Rectal smooth muscle tissue (tissue), 1 donor: ENCODE results near the gene BLOC1S3.

Experiments used
- H3K27ac ChIP-seq: one replicate; pipeline ENCODE4 v1.7.0; 2013; ENCODE audit warnings: low read depth, low read length, inconsistent platforms
- H3K27me3 ChIP-seq: one replicate; pipeline ENCODE4 v1.7.0; 2013; ENCODE audit warnings: low read length; ENCODE audit not compliant: control insufficient read depth, insufficient read depth
- H3K36me3 ChIP-seq: one replicate; pipeline ENCODE4 v1.7.0; 2013; ENCODE audit warnings: low read length; ENCODE audit not compliant: control insufficient read depth, insufficient read depth
- H3K4me1 ChIP-seq: one replicate; pipeline ENCODE4 v1.7.0; 2013; ENCODE audit warnings: low read length; ENCODE audit not compliant: control insufficient read depth, insufficient read depth
- H3K4me3 ChIP-seq: one replicate; pipeline ENCODE4 v1.7.0; 2013; ENCODE audit warnings: low read length
- H3K9ac ChIP-seq: one replicate; pipeline ENCODE4 v1.7.0; 2013; ENCODE audit warnings: low read length

Gene BLOC1S3

DNA sequence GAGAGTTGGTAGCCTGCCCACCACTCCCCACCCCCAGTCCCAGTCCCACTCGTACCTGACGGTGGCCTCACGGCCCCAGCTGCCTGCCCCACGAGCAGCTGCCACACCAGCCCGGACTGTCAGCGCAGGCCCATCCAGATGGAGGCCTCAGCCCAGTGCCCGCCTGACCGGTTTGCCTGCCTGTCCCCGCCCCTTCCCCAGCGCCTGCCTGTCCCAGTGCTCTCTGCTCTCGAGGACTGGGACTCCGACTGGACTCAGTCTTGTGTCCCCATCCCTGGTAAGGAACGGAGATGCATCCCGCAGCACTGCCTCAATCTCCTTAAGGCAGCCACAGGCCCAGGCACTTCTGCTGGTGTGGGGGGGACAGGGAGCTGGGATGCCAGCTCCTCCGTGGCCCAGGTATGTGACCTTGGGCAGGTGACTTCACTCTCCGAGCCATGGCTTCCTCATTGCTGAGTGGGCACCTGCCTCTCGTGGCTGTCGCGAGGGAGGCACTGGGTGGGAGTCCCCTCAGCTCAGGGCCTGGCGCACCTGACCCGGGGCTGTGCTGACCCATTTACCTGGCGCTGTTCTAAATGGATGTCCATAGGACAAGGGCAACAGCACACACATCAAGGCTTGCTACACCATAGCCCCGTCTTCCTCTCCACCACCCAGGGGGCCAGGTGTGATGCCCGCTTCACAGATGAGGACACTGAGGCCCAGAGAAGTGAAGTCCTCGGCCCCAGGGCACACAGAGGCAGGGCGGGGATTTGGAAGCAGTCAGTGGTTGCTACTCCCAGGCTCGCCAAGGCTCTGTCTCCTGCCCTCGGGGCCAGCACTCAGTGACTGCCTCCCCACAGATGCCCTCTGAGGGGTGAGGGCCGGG is 17.5 kb upstream of the BLOC1S3 start, which contains the start of gene NKPD1:
NKPD1 (minus strand) TSS at position 113 of the 868 bp plus-strand sequence. CDS start 832 bp downstream, outside the sequence.
- Histone ChIP-seq H3K27me3 (peaks cover 16% of the 10 kb centered on the region), H3K36me3 (no peaks in the 10 kb centered on the region), H3K9ac (no peak within 1 kb of the TSS), H3K4me1 (no peaks in the 10 kb centered on the region), H3K27ac (no peak within 1 kb of the TSS), H3K4me3 (no peak within 1 kb of the TSS)

DNA sequence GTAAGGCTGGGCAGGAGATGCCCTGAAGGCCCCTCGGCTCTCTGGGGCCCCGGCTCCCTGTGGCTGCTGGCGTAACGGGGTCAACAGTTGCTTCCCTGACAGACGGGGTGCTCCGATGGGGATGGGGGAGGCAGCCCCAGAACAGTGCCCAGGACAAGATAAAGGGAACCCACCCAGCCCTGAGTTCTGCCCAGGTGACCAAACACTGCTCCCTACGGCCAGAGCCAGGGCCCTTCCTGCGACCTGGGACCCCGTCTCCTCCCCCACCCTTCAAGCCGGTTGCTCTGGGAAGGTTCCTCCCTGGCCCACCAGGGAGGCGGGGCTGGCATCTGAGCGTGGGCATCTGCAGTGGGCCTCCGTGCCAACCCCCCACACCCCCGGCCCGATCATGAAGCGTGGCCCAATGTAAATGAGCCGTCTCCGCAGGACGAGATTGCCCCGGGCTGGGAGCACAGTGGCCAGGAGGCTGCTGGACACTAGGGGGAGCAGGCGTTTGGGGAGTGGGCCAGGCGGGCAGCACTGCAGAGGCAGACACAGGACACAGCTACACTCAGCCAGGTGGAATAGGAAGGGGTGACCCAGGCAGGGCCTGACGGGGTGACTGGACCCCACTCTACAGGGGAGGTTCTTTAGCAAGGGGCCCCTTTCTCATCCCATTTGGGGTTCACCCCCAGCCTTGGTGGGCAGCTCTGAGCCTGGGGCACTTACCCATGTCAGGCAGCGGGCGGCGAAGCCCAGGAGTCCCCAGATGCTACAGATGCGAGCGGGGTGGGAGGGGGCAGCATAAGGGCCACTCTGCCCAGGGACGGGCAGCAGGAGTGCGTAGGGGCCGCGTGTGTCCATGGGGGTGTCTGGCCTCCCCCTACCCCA is 16.6 kb upstream of the BLOC1S3 start:
- Histone ChIP-seq H3K4me3 (no peak overlapping the region), H3K27ac (no peak overlapping the region), H3K27me3 (peaks cover 16% of the 10 kb centered on the region)

DNA sequence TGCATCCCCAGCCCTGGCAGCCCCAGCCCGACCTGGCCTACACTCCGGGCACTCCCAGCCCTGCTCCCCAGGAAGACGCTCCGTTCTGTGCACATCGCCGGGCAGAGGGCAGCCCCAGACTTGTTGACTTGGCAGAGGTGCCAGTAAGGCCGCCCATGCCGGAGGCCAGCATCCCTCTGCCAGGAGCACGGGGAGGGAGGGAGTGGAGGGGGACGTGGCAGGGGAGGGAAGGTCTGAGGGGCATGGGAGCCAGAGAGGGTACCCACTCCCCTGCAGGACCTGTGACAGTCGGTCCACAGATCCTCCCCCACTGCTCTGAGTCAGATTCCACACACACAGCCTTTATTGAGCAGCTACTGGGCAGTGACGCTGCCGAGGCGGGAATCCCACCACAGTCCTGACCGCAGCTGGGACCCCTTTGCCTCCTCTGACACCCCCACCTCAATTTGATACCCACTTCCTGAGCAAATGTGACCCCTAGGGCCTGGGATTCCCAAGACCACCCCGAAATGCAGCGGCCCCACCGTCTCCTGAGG is 15.9 kb upstream of the BLOC1S3 start:
- Histone ChIP-seq H3K9ac (no peak overlapping the region), H3K27ac (no peak overlapping the region), H3K36me3 (no peaks in the 10 kb centered on the region), H3K27me3 (peaks cover 16% of the 10 kb centered on the region), H3K4me3 (no peak overlapping the region), H3K4me1 (no peaks in the 10 kb centered on the region)

More for the DNA sequence above, 16.6 kb upstream of the BLOC1S3 start:
- Histone ChIP-seq H3K36me3 (no peaks in the 10 kb centered on the region), H3K4me1 (no peaks in the 10 kb centered on the region), H3K9ac (no peak overlapping the region)

DNA sequence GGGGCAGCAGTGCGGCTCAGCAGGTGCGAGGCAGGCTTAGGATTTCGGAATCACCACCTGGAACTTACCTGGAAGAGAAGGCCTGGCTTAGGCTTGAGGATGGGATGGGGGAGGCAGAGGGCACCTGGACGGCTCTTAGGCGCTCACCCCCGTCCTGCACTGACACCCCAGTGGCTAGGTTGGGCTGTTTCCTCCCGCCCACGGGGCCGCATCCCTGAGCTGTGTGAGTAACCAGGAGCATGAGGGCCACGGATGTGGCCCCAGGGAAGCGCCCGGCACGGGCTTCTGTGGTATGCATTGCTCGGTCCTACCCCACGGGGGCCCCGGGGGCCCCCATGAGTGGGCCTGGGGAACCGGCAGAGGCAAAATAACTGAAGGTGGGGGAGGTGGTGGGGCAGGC is 15.4 kb upstream of the BLOC1S3 start:
- Histone ChIP-seq H3K9ac (no peak overlapping the region), H3K4me3 (no peak overlapping the region), H3K4me1 (no peaks in the 10 kb centered on the region), H3K36me3 (no peaks in the 10 kb centered on the region), H3K27ac (no peak overlapping the region), H3K27me3 (peaks cover 13% of the 10 kb centered on the region)

DNA sequence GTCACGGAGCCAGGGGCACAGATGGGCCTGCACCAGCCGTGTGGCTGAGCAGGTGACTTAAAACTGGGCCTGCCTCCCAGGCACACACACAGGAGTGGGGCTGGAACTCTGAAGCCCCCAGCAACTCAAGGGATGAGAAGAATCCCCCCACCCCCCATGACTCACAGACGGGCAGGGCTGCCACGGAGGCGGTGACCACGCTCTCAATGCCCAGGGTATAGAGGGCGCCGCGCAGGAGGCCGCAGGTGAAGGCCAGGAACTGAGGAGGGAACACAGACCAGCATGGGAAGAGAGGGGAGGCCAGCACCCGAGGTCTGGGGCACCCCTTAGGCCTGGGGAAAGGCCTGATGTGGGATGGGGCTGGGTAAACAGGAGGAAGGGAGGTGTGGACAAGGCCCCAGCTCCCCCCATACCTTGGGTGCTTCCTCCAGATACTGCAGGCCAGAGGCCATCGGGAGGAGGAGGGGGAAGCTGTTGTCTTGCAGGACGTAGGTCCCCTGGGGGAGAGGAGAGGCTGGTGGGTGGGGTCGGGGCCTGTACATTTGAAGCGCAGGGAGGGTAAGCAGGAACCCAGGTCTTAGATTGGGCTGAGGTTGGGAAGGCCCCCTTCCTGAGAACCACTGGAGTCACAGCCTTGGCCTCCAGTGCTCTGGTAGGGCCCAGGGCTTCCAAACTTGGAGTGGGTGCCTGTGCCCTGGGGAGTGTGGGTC is 14.7 kb upstream of the BLOC1S3 start:
- no peak overlapping the region for H3K27ac ChIP-seq
- peaks cover 11% of the 10 kb centered on the region for H3K27me3 ChIP-seq
- no peaks in the 10 kb centered on the region for H3K4me1 ChIP-seq
- H3K9ac ChIP-seq = no peak overlapping the region
- no peaks in the 10 kb centered on the region for H3K36me3 ChIP-seq
- H3K4me3 ChIP-seq = no peak overlapping the region

DNA sequence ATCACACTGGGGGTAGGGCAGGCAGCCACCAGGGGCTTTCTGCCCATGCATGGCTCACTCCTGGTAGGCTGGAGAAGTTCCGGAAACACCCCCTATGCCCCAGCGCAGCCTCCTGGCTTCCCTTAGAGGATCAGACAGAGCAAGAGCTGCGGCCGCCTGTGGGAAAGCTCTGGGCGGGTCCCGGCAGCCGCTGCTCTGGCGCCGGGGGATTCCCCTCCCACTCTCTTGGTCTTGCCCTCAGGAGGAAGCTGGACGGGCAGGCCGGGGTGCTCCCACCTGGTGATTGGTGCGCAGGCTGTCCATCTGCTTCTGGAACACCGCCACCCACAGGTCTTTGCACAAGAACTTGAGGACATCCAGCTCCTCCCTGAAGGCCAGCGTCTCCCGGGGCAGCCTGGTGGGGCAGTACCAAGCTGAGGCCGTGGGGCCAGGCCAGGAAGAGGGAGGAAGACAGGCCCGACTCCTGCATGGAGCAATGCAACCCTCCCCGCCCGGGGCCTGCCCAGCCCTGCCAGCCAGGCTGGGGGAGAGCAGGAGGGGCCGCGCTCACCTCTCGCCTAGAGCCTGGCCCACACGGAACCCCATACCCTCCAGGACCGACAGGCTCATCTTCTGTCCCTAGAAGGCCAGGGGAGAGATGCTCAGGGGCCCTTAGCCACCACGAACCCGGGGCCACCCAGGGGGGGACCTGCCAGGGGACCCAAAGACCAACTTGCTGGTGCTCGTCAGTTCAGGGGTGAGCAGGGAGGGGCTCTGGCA is 13.8 kb upstream of the BLOC1S3 start:
- Histone ChIP-seq H3K4me1 (no peaks in the 10 kb centered on the region), H3K4me3 (no peak overlapping the region), H3K36me3 (no peaks in the 10 kb centered on the region), H3K9ac (no peak overlapping the region), H3K27ac (no peak overlapping the region), H3K27me3 (peaks cover 8% of the 10 kb centered on the region)

DNA sequence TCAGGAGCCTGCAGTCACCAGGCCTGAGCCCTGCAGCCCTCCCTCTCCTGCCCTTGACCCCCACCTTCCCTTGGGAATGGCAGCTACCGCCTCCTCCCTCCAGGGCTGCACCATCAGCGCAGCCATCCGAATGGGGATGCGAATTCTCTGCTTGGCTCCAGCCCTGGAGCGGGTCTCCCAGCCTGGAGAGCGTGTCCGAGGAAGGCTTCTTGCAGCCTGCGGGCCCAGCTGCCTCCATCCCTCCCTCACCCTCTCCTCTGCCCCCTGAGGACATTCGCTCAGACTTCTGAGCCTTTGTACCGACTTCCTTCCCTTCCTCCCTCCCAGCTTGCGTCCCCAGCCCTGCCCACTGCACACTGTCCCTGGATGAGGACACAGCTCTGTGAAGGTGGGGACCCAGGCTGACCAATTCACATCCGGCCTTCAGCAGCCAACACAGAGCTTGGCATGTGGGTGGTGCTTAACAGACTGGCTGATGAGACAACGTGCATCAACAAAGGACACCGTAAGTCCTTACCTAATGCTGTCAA is 11.8 kb upstream of the BLOC1S3 start:
- no peak overlapping the region for H3K9ac ChIP-seq
- H3K36me3 ChIP-seq = no peaks in the 10 kb centered on the region
- no peak overlapping the region for H3K4me3 ChIP-seq
- no peaks in the 10 kb centered on the region for H3K27me3 ChIP-seq
- no peaks in the 10 kb centered on the region for H3K4me1 ChIP-seq
- no peak overlapping the region for H3K27ac ChIP-seq

DNA sequence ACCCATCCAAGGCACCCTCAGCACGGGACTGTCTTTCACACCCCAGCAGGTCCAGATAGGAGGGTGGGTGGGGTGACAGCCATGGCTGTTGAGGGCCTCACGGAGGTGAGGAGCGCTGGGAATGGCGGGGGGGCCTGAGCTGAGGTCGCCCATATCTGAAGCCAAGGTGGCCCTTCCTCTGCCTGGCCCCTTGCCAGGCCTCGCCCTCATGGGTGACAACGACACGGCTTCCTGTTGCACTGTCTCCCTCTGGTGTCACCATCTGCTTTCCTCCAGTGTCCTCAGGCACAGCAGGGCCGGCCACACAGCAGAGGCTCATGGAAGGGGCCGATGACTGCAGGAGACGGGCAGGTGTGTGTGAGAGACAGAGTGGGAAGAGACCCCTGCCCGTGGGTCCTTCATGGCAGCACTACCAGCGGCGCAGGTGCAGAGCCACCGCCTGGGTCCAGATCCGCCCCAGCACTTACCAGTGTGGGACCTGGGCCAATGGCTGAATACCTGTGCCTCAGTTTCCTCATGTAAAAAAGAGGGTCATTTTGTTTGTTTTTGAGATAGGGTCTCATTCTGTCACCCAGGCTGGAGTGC is 9.7 kb upstream of the BLOC1S3 start:
- H3K27me3 ChIP-seq = no peaks in the 10 kb centered on the region
- H3K4me3 ChIP-seq = no peak overlapping the region
- H3K27ac ChIP-seq = no peak overlapping the region
- H3K4me1 ChIP-seq = no peaks in the 10 kb centered on the region
- no peaks in the 10 kb centered on the region for H3K36me3 ChIP-seq
- H3K9ac ChIP-seq = no peak overlapping the region

DNA sequence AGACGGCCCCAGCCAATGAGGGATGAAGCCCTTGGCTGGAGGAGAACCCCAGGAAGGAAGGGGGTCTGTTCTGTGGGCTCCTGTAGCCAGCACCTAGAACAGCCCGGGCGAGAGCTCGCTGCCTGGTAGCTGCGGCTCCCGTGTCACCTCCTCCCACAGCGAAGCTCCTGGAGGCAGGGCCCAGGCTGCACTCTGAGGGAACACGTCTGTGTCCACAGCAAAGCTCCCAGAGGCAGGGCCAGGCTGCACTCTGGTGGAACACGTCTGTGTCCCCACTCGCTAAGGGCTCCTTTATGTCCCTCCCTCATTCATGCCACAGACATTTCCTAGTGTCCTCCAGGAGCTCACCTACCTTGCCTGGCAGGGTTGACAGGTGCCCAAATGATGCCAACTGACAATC is 9.0 kb upstream of the BLOC1S3 start:
- Histone ChIP-seq H3K9ac (no peak overlapping the region), H3K4me3 (no peak overlapping the region), H3K27me3 (no peaks in the 10 kb centered on the region), H3K36me3 (no peaks in the 10 kb centered on the region), H3K4me1 (no peaks in the 10 kb centered on the region), H3K27ac (no peak overlapping the region)

DNA sequence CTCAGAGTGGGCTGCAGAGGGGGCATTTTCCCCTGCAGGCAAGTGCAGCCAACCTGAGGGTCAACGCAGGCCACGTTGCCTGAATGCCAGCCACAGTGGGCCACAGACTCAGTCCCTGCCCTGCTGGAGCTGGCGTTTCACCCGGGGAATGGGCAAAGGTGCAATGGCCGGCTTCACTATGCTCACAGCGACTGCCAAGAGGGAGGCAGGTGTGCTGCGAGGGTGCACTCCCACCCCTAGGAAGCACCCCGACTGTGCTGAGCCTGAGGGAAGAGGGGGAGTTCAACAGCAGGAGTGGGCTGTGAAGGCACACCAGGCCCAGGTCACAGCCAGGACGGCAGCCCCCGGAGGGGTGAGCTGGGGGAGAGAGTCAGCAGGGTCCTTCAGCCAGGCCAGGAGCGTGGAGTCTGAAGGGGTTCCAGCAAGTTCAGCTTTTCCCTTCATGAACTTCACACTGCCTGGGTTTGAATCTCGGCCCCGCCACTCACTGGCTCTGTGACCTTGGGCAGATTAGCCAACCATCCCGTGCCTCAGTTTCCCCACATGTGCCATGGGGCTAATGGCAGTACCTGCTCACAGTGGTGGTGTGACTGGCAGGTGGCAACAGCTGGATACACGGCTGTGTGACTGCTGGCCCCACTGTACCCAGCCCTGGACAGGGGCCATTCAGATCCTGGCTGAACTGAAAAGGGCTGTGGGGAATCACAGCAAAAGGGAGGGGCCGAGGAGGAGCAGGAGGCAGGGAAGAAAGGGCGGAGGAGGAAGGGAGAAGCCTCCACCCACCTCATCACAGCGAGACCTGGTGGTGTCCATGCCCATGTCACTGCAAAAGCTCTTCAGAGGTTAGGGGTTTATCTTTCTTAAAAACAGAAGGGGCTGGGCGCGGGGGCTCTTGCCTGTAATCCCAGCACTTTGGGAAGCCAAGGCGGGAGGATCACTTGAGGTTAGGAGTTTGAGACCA is 8.2 kb upstream of the BLOC1S3 start:
- H3K4me1 ChIP-seq = no peaks in the 10 kb centered on the region
- no peak overlapping the region for H3K9ac ChIP-seq

More for the DNA sequence above, 8.2 kb upstream of the BLOC1S3 start:
- no peak overlapping the region for H3K27ac ChIP-seq
- H3K27me3 ChIP-seq = no peaks in the 10 kb centered on the region
- no peak overlapping the region for H3K4me3 ChIP-seq
- H3K36me3 ChIP-seq = no peaks in the 10 kb centered on the region
